ENCODE data around the gene SLC9A6.

SLC9A6 gene

GRCh38 chrX:135985157-135985972 lies at the start of gene SLC9A6:
Gene SLC9A6 (plus strand): TSS chrX:135985435. CDS start chrX:135985659, 224 bp downstream.
- DNase-seq (ENCODE audit: low spot score) = peak; percentile 61

GRCh38 chrX:135944486-135944885 lies 40.7 kb upstream of the SLC9A6 start:
- no peak for DNase-seq (ENCODE audit: low spot score)

- DNase-seq (ENCODE audit: low spot score) = no peak
Measured at GRCh38 chrX:135951291-135951690, 33.9 kb upstream of the SLC9A6 start.

GRCh38 chrX:135973025-135973547 lies 12.1 kb upstream of the SLC9A6 start:
- no peak for DNase-seq (ENCODE audit: low spot score)

- peak; percentile 87 for DNase-seq (ENCODE audit: low spot score)
Measured at GRCh38 chrX:135973548-135974278, 11.5 kb upstream of the SLC9A6 start, which contains the start of gene MMGT1. Gene MMGT1 (minus strand): TSS chrX:135973988. CDS start chrX:135973675, 313 bp downstream.

- no peak for DNase-seq (ENCODE audit: low spot score)
Measured at GRCh38 chrX:135974279-135974856, 10.9 kb upstream of the SLC9A6 start.

- DNase-seq (ENCODE audit: low spot score) = peak; percentile 63
Measured at GRCh38 chrX:135975421-135975820, 9.8 kb upstream of the SLC9A6 start.

GRCh38 chrX:135977611-135978010 lies 7.6 kb upstream of the SLC9A6 start:
- no peak for DNase-seq (ENCODE audit: low spot score)

- no peak for DNase-seq (ENCODE audit: low spot score)
Measured at GRCh38 chrX:135981010-135981409, 4.2 kb upstream of the SLC9A6 start.

GRCh38 chrX:135981668-135982067 lies 3.6 kb upstream of the SLC9A6 start:
- DNase-seq (ENCODE audit: low spot score) = no peak

GRCh38 chrX:135982860-135983259 lies 2.4 kb upstream of the SLC9A6 start:
- no peak for DNase-seq (ENCODE audit: low spot score)

- no peak for DNase-seq (ENCODE audit: low spot score)
Measured at GRCh38 chrX:135984256-135984655, 979 bp upstream of the SLC9A6 start.

GRCh38 chrX:135984791-135985156 lies 461 bp upstream of the SLC9A6 start:
- no peak for DNase-seq (ENCODE audit: low spot score)

- no peak for DNase-seq (ENCODE audit: low spot score)
Measured at GRCh38 chrX:135985973-135986310, 707 bp downstream of the SLC9A6 start.

- no peak for DNase-seq (ENCODE audit: low spot score)
Measured at GRCh38 chrX:135988245-135988644, 3.0 kb downstream of the SLC9A6 start.

- DNase-seq (ENCODE audit: low spot score) = no peak
Measured at GRCh38 chrX:136015016-136015415, 29.8 kb downstream of the SLC9A6 start.

GRCh38 chrX:136016881-136017280 lies 31.6 kb downstream of the SLC9A6 start:
- no peak for DNase-seq (ENCODE audit: low spot score)

- no peak for DNase-seq (ENCODE audit: low spot score)
Measured at GRCh38 chrX:136019226-136019625, 34.0 kb downstream of the SLC9A6 start.

- no peak for DNase-seq (ENCODE audit: low spot score)
Measured at GRCh38 chrX:136021160-136021559, 35.9 kb downstream of the SLC9A6 start.

GRCh38 chrX:136021903-136022302 lies 36.7 kb downstream of the SLC9A6 start:
- no peak for DNase-seq (ENCODE audit: low spot score)

GRCh38 chrX:136025091-136025490 lies 39.9 kb downstream of the SLC9A6 start:
- no peak for DNase-seq (ENCODE audit: low spot score)

- DNase-seq (ENCODE audit: low spot score) = peak; percentile 51
Measured at GRCh38 chrX:136028383-136028984, 43.2 kb downstream of the SLC9A6 start.
